ENCODE data around the gene LRRC58. TPM values are rescaled to one million over a fixed set of nuclear protein-coding genes. Genes with fewer than 3 reads are reported as not detected.
A peak's percentile ranks its signal among the peaks of the same experiment; 100 is the strongest.

The LRRC58 gene
- polyA plus RNA-seq, 2 of the 4 experiments (the other 2 are of a cell fraction): 14.8 to 29.9 TPM

DNA sequence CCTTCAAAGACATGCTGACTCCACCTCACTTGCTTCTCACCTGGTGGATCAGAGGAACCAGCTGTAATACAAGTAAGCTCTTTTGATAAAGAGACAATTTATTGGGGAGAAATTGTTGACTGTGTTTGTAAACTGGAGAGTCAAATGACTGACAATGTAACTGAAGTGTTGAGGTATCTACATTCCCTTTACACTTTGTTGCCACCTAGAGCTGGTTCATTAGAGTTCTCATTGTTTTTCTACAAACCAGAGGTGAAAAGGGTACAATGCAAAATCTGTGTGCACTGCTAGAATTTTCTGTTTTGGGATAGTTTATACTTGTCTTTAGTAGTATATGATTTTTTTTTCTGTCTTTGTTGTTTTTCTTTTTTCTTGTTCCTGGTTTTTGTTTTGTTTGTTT is 8.7 kb upstream of the LRRC58 start:
- ATAC-seq: no peak
- POLR2A ChIA-PET: interaction anchor here (1.1 kb wide), 1 partner anchor 9 kb away, joined by 4 read pairs; the partner anchor contains the start of gene LRRC58
- Histone ChIP-seq H3K27ac (no peak overlapping the region), H3K4me3 (no peak overlapping the region), H3K9me3 (no peaks in the 10 kb centered on the region), H3K4me1 (no peaks in the 10 kb centered on the region), H3K4me2 (no peak overlapping the region)
- no peak for TF ChIP-seq ZC3H11A (IDR thresholded peaks at IDR 0.05)
- 0 out of 5 replicates have a peak, but pooled peaks of 1 of the 2 experiments have one; percentile 25 for TF ChIP-seq RAD21 (conservative IDR thresholded peaks at IDR 0.05 in 1 of 2, IDR thresholded peaks at IDR 0.05 in 1 of 2)
- TF ChIP-seq POLR2A (IDR thresholded peaks at IDR 0.05; ENCODE audit: low read length): no peak
- no peak for TF ChIP-seq PBX3 (IDR thresholded peaks at IDR 0.05)
- no peak for DNase-seq (ENCODE audit: low read depth in 1 of 2, low spot score in 1 of 2)
- no peak for FAIRE-seq
- CTCF ChIA-PET: interaction anchor here (1.9 kb wide), 1 partner anchor 201 kb away, joined by 4 read pairs; no protein-coding TSS in a partner anchor

DNA sequence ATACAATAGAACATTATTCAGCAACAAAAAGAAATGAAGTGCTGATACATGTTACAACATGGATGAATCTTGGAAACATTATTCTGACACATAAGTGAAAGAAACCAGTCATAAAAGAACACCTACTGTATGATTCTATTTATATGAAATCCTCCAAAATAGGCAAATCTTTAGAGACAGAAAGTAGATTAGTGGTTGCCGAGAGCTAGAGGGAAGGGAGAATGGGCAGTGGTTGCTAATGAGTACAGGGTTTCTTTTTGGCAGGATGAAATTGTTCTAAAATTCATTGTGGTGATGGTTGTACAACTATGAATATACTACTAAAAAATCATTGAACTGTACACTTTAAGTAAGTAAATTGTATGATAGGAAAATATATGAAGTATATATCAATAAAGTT is 6.3 kb upstream of the LRRC58 start:
- CTCF ChIA-PET: no interaction called here
- POLR2A ChIA-PET: no interaction called here
- Histone ChIP-seq H3K4me2 (no peak overlapping the region), H3K4me1 (peaks cover 4% of the 10 kb centered on the region; the same call in 2 of the 3 replicates), H3K27ac (no peak overlapping the region), H3K4me3 (no peak overlapping the region), H3K9me3 (no peaks in the 10 kb centered on the region)
- ATAC-seq (no peak), FAIRE-seq (no peak), DNase-seq (ENCODE audit: low read depth in 1 of 2, low spot score in 1 of 2) (no peak)
- 87% methylated on average over 1 of the region's 1 CpG for WGBS (ENCODE audit: missing lambda C conversion rate)
- TF ChIP-seq EP300 (IDR thresholded peaks at IDR 0.05) (no peak), RARB (CRISPR knock-in tag; IDR thresholded peaks at IDR 0.05) (no peak), MAX (IDR thresholded peaks at IDR 0.05) (no peak), REST (IDR thresholded peaks at IDR 0.05) (no peak), ZNF302 (CRISPR knock-in tag; IDR thresholded peaks at IDR 0.05) (no peak), POLR2AphosphoS2 (conservative IDR thresholded peaks at IDR 0.05; ENCODE audit: low read length) (no peak), RNF2 (IDR thresholded peaks at IDR 0.05; ENCODE audit: borderline replicate concordance, low read depth) (no peak), CHD4 (IDR thresholded peaks at IDR 0.05; ENCODE audit: borderline replicate concordance) (no peak), EHF (CRISPR knock-in tag; IDR thresholded peaks at IDR 0.05) (no peak), NPAS2 (CRISPR knock-in tag; IDR thresholded peaks at IDR 0.05; ENCODE audit: borderline replicate concordance) (no peak), FOXS1 (CRISPR knock-in tag; IDR thresholded peaks at IDR 0.05) (no peak), PBX3 (IDR thresholded peaks at IDR 0.05) (no peak), FOSB (CRISPR knock-in tag; IDR thresholded peaks at IDR 0.05) (no peak), HOXB13 (CRISPR knock-in tag; IDR thresholded peaks at IDR 0.05; ENCODE audit: low read depth) (no peak), KDM1A (IDR thresholded peaks at IDR 0.05; ENCODE audit: low read depth) (no peak), JUN (IDR thresholded peaks at IDR 0.05) (no peak)
- TF ChIP-seq, protein P1, sequence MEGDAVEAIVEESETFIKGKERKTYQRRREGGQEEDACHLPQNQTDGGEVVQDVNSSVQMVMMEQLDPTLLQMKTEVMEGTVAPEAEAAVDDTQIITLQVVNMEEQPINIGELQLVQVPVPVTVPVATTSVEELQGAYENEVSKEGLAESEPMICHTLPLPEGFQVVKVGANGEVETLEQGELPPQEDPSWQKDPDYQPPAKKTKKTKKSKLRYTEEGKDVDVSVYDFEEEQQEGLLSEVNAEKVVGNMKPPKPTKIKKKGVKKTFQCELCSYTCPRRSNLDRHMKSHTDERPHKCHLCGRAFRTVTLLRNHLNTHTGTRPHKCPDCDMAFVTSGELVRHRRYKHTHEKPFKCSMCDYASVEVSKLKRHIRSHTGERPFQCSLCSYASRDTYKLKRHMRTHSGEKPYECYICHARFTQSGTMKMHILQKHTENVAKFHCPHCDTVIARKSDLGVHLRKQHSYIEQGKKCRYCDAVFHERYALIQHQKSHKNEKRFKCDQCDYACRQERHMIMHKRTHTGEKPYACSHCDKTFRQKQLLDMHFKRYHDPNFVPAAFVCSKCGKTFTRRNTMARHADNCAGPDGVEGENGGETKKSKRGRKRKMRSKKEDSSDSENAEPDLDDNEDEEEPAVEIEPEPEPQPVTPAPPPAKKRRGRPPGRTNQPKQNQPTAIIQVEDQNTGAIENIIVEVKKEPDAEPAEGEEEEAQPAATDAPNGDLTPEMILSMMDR (IDR thresholded peaks at IDR 0.05): no peak

Measured in A549 (cell line).